IMR-90 (cell line): Measurements from ENCODE around the gene DCHS2.

Source experiments
- CTCF ChIP-seq: conservative IDR thresholded peaks from 2 replicates; pipeline ENCODE4 v1.5.1; 2012; ENCODE audit warnings: mild to moderate bottlenecking, low read depth, low read length, improper control_type of control experiment
- POLR2A ChIP-seq: IDR thresholded peaks from 2 replicates; pipeline ENCODE4 v1.6.1; 2012; ENCODE audit warnings: mild to moderate bottlenecking, low read depth, low read length
- RAD21 ChIP-seq: IDR thresholded peaks from 2 replicates; pipeline ENCODE4 v1.6.1; 2012; ENCODE audit warnings: low read length, improper control_type of control experiment
- USF2 ChIP-seq: fragments of 150-350 bp; IDR thresholded peaks from 2 replicates; pipeline ENCODE4 v1.6.1; 2017; ENCODE audit warnings: mild to moderate bottlenecking, antibody characterized with exemption, low read length, low read depth

GRCh38 chr4:154329939-154330338 is 161.7 kb downstream of the DCHS2 start:
- TF ChIP-seq CTCF (no peak), POLR2A (no peak), RAD21 (no peak), USF2 (no peak)
